ENCODE results near the gene CGB3.
A peak's percentile ranks its signal among the peaks of the same experiment; 100 is the strongest.

The CGB3 gene

DNA sequence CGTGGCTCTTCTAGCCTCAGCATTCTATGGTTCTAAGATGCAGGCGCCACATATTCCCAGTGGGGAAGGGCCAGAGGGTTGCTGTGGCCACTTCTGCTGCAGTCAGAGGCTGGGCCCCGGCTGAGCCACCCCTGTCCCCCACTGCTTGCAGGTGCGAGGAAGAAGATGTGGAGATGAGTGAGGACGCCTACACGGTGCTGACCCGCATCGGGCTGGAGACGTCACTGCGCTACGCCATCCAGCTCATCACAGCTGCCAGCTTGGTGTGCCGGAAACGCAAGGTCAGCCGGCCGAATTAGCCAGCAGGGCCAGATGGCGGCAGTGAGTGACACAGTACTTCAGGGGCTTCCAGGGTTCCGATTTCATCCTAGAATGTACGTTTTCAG is 9.3 kb downstream of the CGB3 start:
- FAIRE-seq: no peak

DNA sequence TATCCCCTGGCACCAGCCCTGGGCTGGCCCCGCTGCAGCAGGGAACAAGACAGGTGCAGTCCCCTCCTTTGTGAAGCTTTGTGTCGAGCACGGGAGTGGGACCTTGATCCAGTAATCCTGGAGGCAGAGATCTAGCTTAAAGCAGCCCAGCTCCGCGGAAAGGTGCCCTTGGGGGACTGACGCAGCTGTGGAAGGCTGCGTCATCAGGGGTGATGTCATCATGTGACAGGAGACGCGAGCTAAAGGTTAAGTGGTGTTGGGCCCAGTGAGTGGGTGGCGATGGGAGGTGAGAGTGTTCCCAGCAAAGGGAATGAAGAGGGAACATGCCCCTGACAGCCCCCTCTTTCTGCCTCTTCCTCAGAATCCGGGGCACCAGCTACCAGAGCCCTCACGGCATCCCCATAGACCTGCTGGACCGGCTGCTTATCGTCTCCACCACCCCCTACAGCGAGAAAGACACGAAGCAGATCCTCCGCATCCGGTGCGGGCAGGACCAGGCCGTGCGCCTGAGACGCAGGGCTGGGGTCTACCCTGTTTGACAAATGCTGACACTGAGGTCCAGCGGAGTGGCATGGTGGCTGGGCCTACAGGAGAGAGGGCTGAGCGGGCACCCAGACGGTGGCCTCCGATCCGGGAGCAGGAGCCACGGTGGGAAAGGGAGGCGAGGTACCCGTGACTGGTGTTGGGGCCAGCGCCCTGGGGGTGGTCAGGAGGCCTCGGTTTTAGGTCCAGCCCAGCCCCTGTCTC is 9.8 kb downstream of the CGB3 start:
- FAIRE-seq: no peak

- no peak for FAIRE-seq
Observed at GRCh38 chr19:49011194-49011593, 12.9 kb downstream of the CGB3 start.

DNA sequence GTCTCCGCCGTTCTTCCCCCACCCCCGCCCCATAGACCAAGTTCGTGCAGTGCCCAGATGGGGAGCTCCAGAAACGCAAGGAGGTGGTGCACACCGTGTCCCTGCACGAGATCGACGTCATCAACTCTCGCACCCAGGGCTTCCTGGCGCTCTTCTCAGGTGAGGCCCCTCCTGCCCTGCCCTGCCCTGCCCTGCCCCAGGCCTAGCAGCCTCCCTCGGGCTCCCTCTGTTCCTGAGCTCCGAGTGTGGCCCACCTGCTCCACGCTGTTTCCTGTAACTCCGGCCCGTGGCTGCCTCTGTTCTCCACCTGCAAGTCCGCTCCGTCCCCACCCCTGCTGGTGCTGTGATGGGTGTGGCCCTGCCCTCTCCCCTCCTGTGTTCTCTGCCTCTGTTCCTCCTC is 13.7 kb downstream of the CGB3 start:
- no peak for FAIRE-seq

- no peak for FAIRE-seq
Observed at GRCh38 chr19:49009828-49010227, 14.3 kb downstream of the CGB3 start.

DNA sequence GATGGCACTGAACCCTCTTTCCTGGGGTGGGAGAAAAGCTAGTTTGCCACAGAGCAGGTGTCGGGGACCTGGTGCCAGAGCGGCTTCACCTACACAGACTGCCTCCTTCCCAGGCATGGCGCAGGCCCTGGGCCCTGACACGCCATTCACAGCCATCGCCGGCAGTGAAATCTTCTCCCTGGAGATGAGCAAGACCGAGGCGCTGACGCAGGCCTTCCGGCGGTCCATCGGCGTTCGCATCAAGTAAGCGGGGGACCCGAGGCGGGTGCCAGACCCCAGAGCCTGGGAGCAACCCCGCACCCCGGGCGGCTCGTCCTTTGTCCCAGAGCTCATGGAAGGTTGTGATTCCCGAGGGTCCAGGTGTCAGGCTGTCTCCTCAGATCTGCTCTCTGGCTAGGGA is 17.2 kb downstream of the CGB3 start:
- no peak for FAIRE-seq

GRCh38 chr19:49004964-49005614 is 19.0 kb downstream of the CGB3 start:
- FAIRE-seq: no peak

GRCh38 chr19:49004133-49004532 is 20.0 kb downstream of the CGB3 start:
- FAIRE-seq: no peak

DNA sequence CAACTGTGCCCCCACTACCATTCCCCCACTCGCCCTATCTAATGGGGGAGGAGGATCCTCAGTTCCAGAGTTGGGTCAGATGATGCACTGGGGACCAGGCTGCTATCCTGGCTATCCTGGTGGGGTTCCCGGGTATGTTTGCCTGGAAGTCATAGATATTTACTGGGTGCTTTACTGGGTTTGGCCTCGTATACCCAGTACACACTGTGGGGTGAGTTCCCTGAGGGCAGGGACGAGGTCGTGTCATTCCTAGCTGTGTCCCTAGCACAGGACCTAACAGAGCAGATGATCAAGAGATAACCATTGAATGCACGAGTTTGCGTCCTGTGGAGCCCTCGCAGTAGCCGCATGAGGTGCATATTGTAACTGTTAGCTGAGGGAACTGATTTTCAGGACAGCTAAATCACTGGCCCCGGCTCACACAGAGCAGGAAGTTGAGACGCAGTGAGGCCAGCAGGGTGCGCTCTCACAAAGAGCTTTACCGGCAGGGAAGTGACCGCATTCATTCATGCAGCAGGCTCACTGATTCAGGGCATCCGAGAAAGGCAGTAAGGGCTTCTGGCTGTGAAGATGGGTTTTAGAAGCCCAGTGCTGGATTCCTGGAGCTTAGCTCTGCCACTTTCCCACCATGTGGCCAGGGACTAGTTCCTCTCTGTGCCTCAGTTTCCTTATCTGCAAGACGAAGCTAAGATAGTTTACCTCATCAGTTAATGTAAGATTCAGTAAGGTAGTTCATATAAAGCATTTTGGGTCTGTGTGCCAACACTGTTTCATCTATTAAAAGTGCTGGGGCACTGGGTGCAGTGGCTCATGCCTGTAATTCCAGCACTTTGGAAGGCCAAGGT is 24.4 kb downstream of the CGB3 start:
- no peak for FAIRE-seq

- no peak for FAIRE-seq
Observed at GRCh38 chr19:48997972-48998371, 26.2 kb downstream of the CGB3 start.

DNA sequence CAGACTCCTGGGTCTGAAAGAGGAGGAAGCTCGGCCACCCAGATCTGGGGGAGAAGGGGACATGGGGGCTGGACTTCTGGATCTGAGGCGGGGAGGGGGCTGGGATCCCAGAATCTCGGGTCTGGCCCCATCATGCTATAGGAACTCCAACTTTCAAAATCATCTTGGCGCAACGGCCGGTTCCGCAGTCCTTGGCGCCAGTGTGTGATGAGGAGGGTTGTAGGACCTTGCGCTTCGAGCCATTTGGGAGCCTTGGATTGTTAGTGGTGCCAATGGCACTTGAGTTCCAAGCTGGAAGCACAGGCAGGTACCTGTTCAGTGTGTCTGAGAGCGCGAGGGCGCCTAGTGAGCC is 30.1 kb downstream of the CGB3 start:
- no peak for FAIRE-seq

- FAIRE-seq: peak; percentile 94
Observed at GRCh38 chr19:48993175-48994034, 30.7 kb downstream of the CGB3 start, which contains the start of the genes GYS1 and RUVBL2. TSS of gene GYS1 (minus strand) at chr19:48993309. CDS start at chr19:48993112, 197 bp downstream. TSS of gene RUVBL2 (plus strand) at chr19:48993887. CDS start at chr19:48993912, 25 bp downstream.

GRCh38 chr19:48992581-48993174 is 31.5 kb downstream of the CGB3 start:
- FAIRE-seq: no peak

DNA sequence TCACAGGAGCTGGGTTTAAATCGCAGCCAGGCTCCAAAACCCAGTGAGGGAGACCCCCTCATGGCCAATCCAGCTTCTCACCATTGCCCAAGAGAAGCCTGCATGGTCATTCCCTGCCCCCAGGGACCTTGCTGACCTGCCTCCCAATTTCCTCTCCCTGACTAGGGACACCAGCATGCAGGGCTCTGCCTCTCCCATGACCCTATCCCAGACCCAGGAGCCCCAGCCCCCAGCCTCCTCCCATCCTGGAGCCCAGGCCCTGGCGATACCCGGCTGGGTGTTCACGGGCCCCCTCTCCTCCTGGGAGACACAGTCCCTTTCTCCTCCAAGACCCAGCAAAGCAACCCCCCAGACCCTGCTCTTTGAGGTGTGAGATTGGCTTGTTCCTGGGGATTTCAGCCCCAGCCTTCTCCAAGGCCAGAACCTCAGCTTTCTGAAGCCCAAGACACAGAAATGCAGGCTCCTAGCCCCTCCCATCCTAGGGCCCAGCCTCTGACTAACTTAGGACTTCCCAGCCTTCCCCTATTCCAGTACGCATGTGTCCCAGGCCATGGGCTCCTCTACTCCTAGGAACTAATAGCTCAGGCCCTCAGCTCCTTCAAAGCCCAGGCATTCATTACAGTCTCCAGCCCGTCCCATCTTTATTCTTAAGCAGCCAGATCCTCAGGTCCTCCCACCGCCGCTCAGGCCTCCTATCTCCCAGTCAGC is 32.1 kb downstream of the CGB3 start:
- no peak for FAIRE-seq

GRCh38 chr19:48991011-48991609 is 33.0 kb downstream of the CGB3 start:
- no peak for FAIRE-seq

DNA sequence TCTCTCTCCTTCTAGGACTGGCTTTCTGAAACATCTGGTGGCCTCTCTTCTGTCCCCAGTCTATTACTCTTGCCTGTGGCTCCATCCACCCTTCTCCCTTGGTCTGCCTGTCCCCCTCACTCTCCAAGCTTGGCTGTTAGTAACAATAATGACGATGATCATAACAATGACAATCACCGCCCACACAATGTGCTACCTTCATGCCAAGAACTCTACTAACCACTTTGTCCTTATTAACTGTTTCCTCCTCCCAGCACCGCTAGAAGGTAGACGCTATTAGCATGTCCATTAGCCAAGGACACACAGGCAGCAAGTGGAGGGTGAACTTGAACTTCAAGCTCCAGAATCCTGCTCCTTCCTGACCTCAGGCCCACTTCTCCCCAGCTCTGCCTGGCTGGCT is 33.7 kb downstream of the CGB3 start:
- no peak for FAIRE-seq

DNA sequence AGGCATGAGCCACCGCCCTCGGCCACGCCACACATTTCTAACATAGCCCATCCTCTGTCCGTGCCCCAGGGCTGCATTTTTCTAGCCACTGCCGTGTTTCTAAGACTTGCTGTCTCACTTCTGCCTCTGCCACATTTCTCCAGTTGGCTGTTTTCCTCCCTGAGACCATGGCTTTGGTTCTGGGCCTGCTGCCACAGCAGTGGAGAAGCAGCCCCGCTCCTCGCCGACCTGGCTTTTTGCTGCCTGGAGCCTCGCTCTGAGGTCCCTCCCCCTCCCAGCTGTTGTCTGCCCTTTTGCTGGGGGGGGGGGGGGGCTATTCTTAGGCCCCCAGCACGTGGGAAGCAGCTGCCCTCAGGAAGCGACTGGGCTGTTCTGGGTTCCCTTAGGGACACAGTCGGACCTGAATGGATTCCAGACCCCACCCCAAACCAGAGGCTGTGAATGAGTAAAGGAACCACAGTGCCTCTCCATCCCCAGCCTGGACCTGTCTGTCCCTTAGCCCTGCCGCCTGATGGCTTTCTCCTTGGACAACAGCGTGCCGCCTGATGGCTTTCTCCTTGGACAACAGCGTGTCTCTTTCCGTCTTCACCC is 34.3 kb downstream of the CGB3 start:
- no peak for FAIRE-seq

DNA sequence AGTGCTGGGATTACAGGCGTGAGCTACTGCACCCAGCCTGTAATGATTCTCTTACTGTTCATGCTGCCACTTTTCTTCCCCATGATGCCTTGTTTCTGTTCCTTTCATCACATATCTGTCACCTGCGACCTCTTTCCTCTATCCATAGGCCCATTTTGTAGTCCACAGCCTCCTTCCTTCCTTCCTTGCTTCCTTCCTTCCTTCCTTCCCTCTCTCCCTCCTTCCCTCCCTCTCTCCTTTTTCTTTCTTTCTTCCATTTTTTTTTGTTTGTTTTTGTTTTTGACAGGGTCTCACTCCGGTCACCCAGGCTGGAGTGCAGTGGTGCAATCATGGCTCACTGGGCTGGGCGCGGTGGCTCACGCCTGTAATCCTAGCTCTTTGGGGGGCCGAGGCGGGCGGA is 35.3 kb downstream of the CGB3 start:
- FAIRE-seq: no peak

GRCh38 chr19:48988286-48988685 is 35.8 kb downstream of the CGB3 start:
- FAIRE-seq: no peak

- FAIRE-seq: no peak
Observed at GRCh38 chr19:48987323-48987722, 36.8 kb downstream of the CGB3 start.

GRCh38 chr19:48986211-48986610 is 37.9 kb downstream of the CGB3 start:
- FAIRE-seq: no peak

Data from TTC549 (cell line).